GM13977 (cell line): ENCODE data around the gene GPM6B.

Experiments used
- DNase-seq: peaks from one replicate; pipeline ENCODE4 v3.0.0; 2012; ENCODE audit warnings: low spot score
- CTCF ChIP-seq: IDR thresholded peaks from 2 replicates; pipeline ENCODE4 v1.5.1; 2012; ENCODE audit warnings: mild to moderate bottlenecking, control low read depth; ENCODE audit not compliant: insufficient read depth; ENCODE audit errors: extremely low read depth, missing control alignments
- in situ Hi-C: fragments of 300-500 bp; cut with MboI; formaldehyde crosslinking; loops from one replicate; pipeline ENCODE4 v1.12.0; 2022; ENCODE audit warnings: low sequenced_read_pairs, low pct_unique_long_range_greater_than_20kb, mixed read lengths, inconsistent platforms; ENCODE audit not compliant: unreplicated experiment

Gene GPM6B

GRCh38 chrX:13854003-13854402 is 37.1 kb upstream of the GPM6B start:
- in situ Hi-C loops = no loop called here
- DNase-seq = no peak
- TF ChIP-seq CTCF = no peak

- peak; percentile 32 for TF ChIP-seq CTCF
- peak; percentile 40 for DNase-seq
- in situ Hi-C loops = no loop called here
Observed at GRCh38 chrX:13852001-13852695, 35.3 kb upstream of the GPM6B start.

- no peak for TF ChIP-seq CTCF
- no peak for DNase-seq
- in situ Hi-C loops = no loop called here
Observed at GRCh38 chrX:13845721-13846378, 29.0 kb upstream of the GPM6B start.

GRCh38 chrX:13843150-13843721 is 26.3 kb upstream of the GPM6B start:
- DNase-seq = no peak
- no peak for TF ChIP-seq CTCF
- in situ Hi-C loops = no loop called here

GRCh38 chrX:13840121-13840520 is 23.2 kb upstream of the GPM6B start:
- TF ChIP-seq CTCF = no peak
- in situ Hi-C loops = no loop called here
- DNase-seq = no peak

- no peak for DNase-seq
- TF ChIP-seq CTCF = no peak
- in situ Hi-C loops = no loop called here
Observed at GRCh38 chrX:13837290-13837745, 20.4 kb upstream of the GPM6B start.
